Trophoblast cell (in vitro differentiated cells and primary cell): ENCODE data around the gene CDK18.

Experiments
- DNase-seq, 2 donors: peaks; one replicate each; pipeline ENCODE4 v3.0.0-alpha.2; 2016
- H2AFZ ChIP-seq: 2 replicates; pipeline ENCODE4 v1.6.1; 2013; ENCODE audit warnings: low read length, moderate library complexity, mild to moderate bottlenecking; ENCODE audit not compliant: insufficient read depth, poor library complexity
- H2AK5ac ChIP-seq: 2 replicates; pipeline ENCODE4 v1.6.1; 2013; ENCODE audit warnings: mild to moderate bottlenecking, low read length
- H2BK120ac ChIP-seq: 2 replicates; pipeline ENCODE4 v1.6.1; 2013; ENCODE audit warnings: low read length, mild to moderate bottlenecking, moderate library complexity; ENCODE audit not compliant: insufficient read depth, poor library complexity
- H2BK12ac ChIP-seq: 2 replicates; pipeline ENCODE4 v1.6.1; 2013; ENCODE audit warnings: mild to moderate bottlenecking, low read length, moderate library complexity
- H2BK5ac ChIP-seq: 2 replicates; pipeline ENCODE4 v1.6.1; 2013; ENCODE audit warnings: low read length, low read depth, moderate library complexity, mild to moderate bottlenecking; ENCODE audit not compliant: poor library complexity
- H3K14ac ChIP-seq: 2 replicates; pipeline ENCODE4 v1.6.1; 2013; ENCODE audit warnings: mild to moderate bottlenecking, low read length
- H3K18ac ChIP-seq: 2 replicates; pipeline ENCODE4 v1.6.1; 2013; ENCODE audit warnings: mild to moderate bottlenecking, low read length
- H3K23ac ChIP-seq: 2 replicates; pipeline ENCODE4 v1.6.1; 2013; ENCODE audit warnings: low read length
- H3K27ac ChIP-seq: 2 replicates; pipeline ENCODE4 v1.5.1; 2013; ENCODE audit warnings: low read depth, mild to moderate bottlenecking, inconsistent platforms, low read length, moderate library complexity
- H3K27me3 ChIP-seq: 2 replicates; pipeline ENCODE4 v1.6.1; 2013; ENCODE audit warnings: inconsistent platforms, mild to moderate bottlenecking, low read length, moderate library complexity; ENCODE audit not compliant: insufficient read depth
- H3K36me3 ChIP-seq, 2 experiments: 1 replicate in 1 of 2; 2 replicates in 1 of 2; pipeline ENCODE4 v1.6.1; 2013; ENCODE audit warnings: low read length in 2 of 2, mild to moderate bottlenecking in 2 of 2, moderate library complexity in 1 of 2; ENCODE audit not compliant: insufficient read depth in 2 of 2, control insufficient read depth in 1 of 2
- H3K4ac ChIP-seq: 2 replicates; pipeline ENCODE4 v1.6.1; 2013; ENCODE audit warnings: low read depth, mild to moderate bottlenecking, low read length, moderate library complexity
- H3K4me1 ChIP-seq, 2 experiments: 1 replicate in 1 of 2; 2 replicates in 1 of 2; pipeline ENCODE4 v1.6.1; 2013; ENCODE audit warnings: low read length in 2 of 2, mild to moderate bottlenecking in 2 of 2, moderate library complexity in 1 of 2; ENCODE audit not compliant: insufficient read depth in 2 of 2, control insufficient read depth in 1 of 2
- H3K4me2 ChIP-seq: 2 replicates; pipeline ENCODE4 v1.6.1; 2013; ENCODE audit warnings: inconsistent platforms, mild to moderate bottlenecking, low read length, moderate library complexity
- H3K4me3 ChIP-seq: 2 replicates; pipeline ENCODE4 v1.5.1; 2013; ENCODE audit warnings: mild to moderate bottlenecking, low read depth, low read length, inconsistent platforms
- H3K79me1 ChIP-seq: one replicate; pipeline ENCODE4 v1.6.1; 2013; ENCODE audit warnings: low read length
- H3K79me2 ChIP-seq: 2 replicates; pipeline ENCODE4 v1.6.1; 2013; ENCODE audit warnings: low read length, mild to moderate bottlenecking; ENCODE audit not compliant: control insufficient read depth, insufficient read depth, poor library complexity
- H3K9ac ChIP-seq: 2 replicates; pipeline ENCODE4 v1.6.1; 2013; ENCODE audit warnings: mild to moderate bottlenecking, low read length
- H3K9me3 ChIP-seq: 2 replicates; pipeline ENCODE4 v1.6.1; 2013; ENCODE audit warnings: low read depth, mild to moderate bottlenecking, control low read depth, inconsistent platforms, low read length; ENCODE audit not compliant: insufficient read depth
- H4K12ac ChIP-seq: 2 replicates; pipeline ENCODE4 v1.6.1; 2013; ENCODE audit warnings: low read depth, mild to moderate bottlenecking, low read length, moderate library complexity
- H4K8ac ChIP-seq: 2 replicates; pipeline ENCODE4 v1.6.1; 2013; ENCODE audit warnings: low read depth, mild to moderate bottlenecking, low read length, moderate library complexity
- H4K91ac ChIP-seq: one replicate; pipeline ENCODE4 v1.6.1; 2013; ENCODE audit warnings: low read depth, mild to moderate bottlenecking, low read length, moderate library complexity
- WGBS: extraction: QIAGEN DNeasy Blood & Tissue Kit; methylation state at CpG from one replicate; pipeline ENCODE4 v1.1.7; 2013; ENCODE audit warnings: missing lambda C conversion rate; ENCODE audit not compliant: insufficient read length, insufficient coverage; ENCODE audit errors: extremely low coverage; 5-methylcytosine and 5-hydroxymethylcytosine counted together

The CDK18 gene

GRCh38 chr1:205580140-205580922 is 75.9 kb downstream of the CDK18 start:
- WGBS, result no CpG with 5 or more reads among the region's 15 CpGs
- Histone ChIP-seq H3K4me1 (peaks cover 0 to 1% of the 10 kb centered on the region in 2 experiments), H3K9ac (no peak overlapping the region), H3K14ac (no peak overlapping the region), H3K79me2 (no peaks in the 10 kb centered on the region), H3K23ac (no peak overlapping the region), H3K9me3 (peaks cover 3% of the 10 kb centered on the region), H3K4me3 (peak overlapping the region; percentile 41), H4K8ac (no peak overlapping the region), H2AFZ (no peak overlapping the region), H4K91ac (no peak overlapping the region), H3K4ac (no peak overlapping the region), H3K4me2 (no peak overlapping the region), H3K27me3 (no peaks in the 10 kb centered on the region), H2BK12ac (no peak overlapping the region), H3K18ac (no peak overlapping the region), H3K36me3 (no peaks in the 10 kb centered on the region), H2BK120ac (no peak overlapping the region), H3K79me1 (no peaks in the 10 kb centered on the region), H3K27ac (no peak overlapping the region), H2BK5ac (no peak overlapping the region), H4K12ac (no peak overlapping the region), H2AK5ac (no peak overlapping the region)
- no peak for DNase-seq

GRCh38 chr1:205580923-205581180 is 76.4 kb downstream of the CDK18 start:
- H3K36me3 ChIP-seq, result no peaks in the 10 kb centered on the region
- no peak overlapping the region for H2AK5ac ChIP-seq
- no peak overlapping the region for H4K91ac ChIP-seq
- WGBS, result no CpG with 5 or more reads among the region's 3 CpGs
- no peak overlapping the region for H3K4ac ChIP-seq
- no peak overlapping the region for H2BK5ac ChIP-seq
- peaks cover 0 to 1% of the 10 kb centered on the region in 2 experiments for H3K4me1 ChIP-seq
- no peaks in the 10 kb centered on the region for H3K79me2 ChIP-seq
- peaks cover 3% of the 10 kb centered on the region for H3K9me3 ChIP-seq
- no peak overlapping the region for H3K14ac ChIP-seq
- no peak overlapping the region for H4K12ac ChIP-seq
- H3K4me3 ChIP-seq, result peak overlapping the region; percentile 41
- H2AFZ ChIP-seq, result no peak overlapping the region
- H3K9ac ChIP-seq, result no peak overlapping the region
- no peak overlapping the region for H2BK12ac ChIP-seq
- H4K8ac ChIP-seq, result no peak overlapping the region
- DNase-seq, result no peak
- no peak overlapping the region for H3K27ac ChIP-seq
- H3K23ac ChIP-seq, result no peak overlapping the region
- H3K27me3 ChIP-seq, result no peaks in the 10 kb centered on the region
- no peak overlapping the region for H3K4me2 ChIP-seq
- no peak overlapping the region for H3K18ac ChIP-seq
- no peak overlapping the region for H2BK120ac ChIP-seq
- H3K79me1 ChIP-seq, result no peaks in the 10 kb centered on the region

GRCh38 chr1:205581321-205581980 is 77.0 kb downstream of the CDK18 start:
- Histone ChIP-seq H3K9me3 (peaks cover 3% of the 10 kb centered on the region), H2AFZ (no peak overlapping the region), H4K8ac (no peak overlapping the region), H3K79me1 (no peaks in the 10 kb centered on the region), H3K79me2 (no peaks in the 10 kb centered on the region), H4K91ac (no peak overlapping the region), H3K27me3 (no peaks in the 10 kb centered on the region), H2AK5ac (no peak overlapping the region), H3K18ac (no peak overlapping the region), H3K4me3 (no peak overlapping the region), H3K23ac (no peak overlapping the region), H3K36me3 (no peaks in the 10 kb centered on the region), H2BK5ac (no peak overlapping the region), H3K4me1 (peaks cover 0 to 1% of the 10 kb centered on the region in 2 experiments), H3K4me2 (no peak overlapping the region), H2BK120ac (no peak overlapping the region), H3K27ac (no peak overlapping the region), H2BK12ac (no peak overlapping the region), H3K9ac (no peak overlapping the region), H3K14ac (no peak overlapping the region), H3K4ac (no peak overlapping the region), H4K12ac (no peak overlapping the region)
- DNase-seq, result no peak
- WGBS, result no CpG with 5 or more reads among the region's 9 CpGs

- Histone ChIP-seq H4K91ac (no peak overlapping the region), H3K79me2 (no peaks in the 10 kb centered on the region), H3K9me3 (peaks cover 3% of the 10 kb centered on the region), H3K27ac (no peak overlapping the region), H3K4ac (no peak overlapping the region), H2AK5ac (no peak overlapping the region), H2BK5ac (no peak overlapping the region), H3K79me1 (no peaks in the 10 kb centered on the region), H3K14ac (no peak overlapping the region), H3K4me3 (no peak overlapping the region), H4K12ac (no peak overlapping the region), H2BK12ac (no peak overlapping the region), H4K8ac (no peak overlapping the region), H3K23ac (no peak overlapping the region), H3K9ac (no peak overlapping the region), H3K4me2 (no peak overlapping the region), H3K36me3 (no peaks in the 10 kb centered on the region), H2AFZ (no peak overlapping the region), H3K27me3 (no peaks in the 10 kb centered on the region), H3K4me1 (peaks cover 0 to 1% of the 10 kb centered on the region in 2 experiments), H3K18ac (no peak overlapping the region), H2BK120ac (no peak overlapping the region)
- no peak for DNase-seq
- WGBS, result no CpG with 5 or more reads among the region's 11 CpGs
Observed at GRCh38 chr1:205582046-205582445, 77.6 kb downstream of the CDK18 start.
